ENCODE measurements around the gene RRM2. TPM values are rescaled to one million over a fixed set of nuclear protein-coding genes. Genes with fewer than 3 reads are reported as not detected.

The RRM2 gene
- total and polyA plus RNA-seq, 7 donors, result 0.27 to 9.3 (median 0.96) TPM; not detected in 2

DNA sequence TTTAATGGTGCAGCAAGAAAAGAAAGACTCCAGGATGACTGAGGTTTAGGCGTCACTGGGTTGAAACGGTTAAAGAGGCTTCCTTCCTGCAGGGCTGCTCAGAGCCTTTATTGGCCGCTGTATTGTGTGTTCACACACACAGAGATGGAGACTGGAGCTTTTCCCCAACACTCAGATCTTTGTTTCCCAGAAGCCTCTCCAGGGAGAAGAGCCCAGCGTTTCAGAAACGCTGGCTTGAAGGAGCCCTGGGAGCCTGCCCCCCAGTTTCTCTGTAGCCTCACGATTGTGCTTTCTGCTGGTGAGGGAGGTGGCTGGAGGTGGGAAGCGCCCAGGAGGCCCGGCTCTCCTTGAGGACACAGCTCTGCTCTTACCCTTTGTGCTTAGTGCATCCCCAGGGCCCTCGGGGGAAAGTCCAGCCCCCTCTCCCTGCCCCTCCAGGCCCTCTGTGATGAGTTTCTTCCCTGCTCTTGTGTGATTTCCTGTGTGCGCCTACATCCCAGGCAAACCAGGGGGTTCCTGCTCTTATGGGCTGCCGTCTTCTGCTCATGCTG is 37.1 kb downstream of the RRM2 start:
- no peak overlapping the region for H3K27ac ChIP-seq
- ATAC-seq (no peak), DNase-seq (no peak)
- peaks cover 0 to 5% (median 2%) of the 10 kb centered on the region in 3 donors for H3K27me3 ChIP-seq (ENCODE audit: insufficient read depth in 3 of 3, low read length in 2 of 3)
- no peaks in the 10 kb centered on the region for H3K9me3 ChIP-seq
- no peaks in the 10 kb centered on the region for H3K4me1 ChIP-seq
- TF ChIP-seq, protein P1, sequence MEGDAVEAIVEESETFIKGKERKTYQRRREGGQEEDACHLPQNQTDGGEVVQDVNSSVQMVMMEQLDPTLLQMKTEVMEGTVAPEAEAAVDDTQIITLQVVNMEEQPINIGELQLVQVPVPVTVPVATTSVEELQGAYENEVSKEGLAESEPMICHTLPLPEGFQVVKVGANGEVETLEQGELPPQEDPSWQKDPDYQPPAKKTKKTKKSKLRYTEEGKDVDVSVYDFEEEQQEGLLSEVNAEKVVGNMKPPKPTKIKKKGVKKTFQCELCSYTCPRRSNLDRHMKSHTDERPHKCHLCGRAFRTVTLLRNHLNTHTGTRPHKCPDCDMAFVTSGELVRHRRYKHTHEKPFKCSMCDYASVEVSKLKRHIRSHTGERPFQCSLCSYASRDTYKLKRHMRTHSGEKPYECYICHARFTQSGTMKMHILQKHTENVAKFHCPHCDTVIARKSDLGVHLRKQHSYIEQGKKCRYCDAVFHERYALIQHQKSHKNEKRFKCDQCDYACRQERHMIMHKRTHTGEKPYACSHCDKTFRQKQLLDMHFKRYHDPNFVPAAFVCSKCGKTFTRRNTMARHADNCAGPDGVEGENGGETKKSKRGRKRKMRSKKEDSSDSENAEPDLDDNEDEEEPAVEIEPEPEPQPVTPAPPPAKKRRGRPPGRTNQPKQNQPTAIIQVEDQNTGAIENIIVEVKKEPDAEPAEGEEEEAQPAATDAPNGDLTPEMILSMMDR (IDR thresholded peaks at IDR 0.05), result no peak
- intact Hi-C loops (cut with DNase I), result no loop called here
- WGBS, 3 donors, result 62 to 77% (median 68%) methylated on average over 11 of the region's 11 CpGs
- no peak overlapping the region for H3K4me3 ChIP-seq
- no peaks in the 10 kb centered on the region for H3K36me3 ChIP-seq (ENCODE audit: insufficient read depth in 1 of 2, low read depth in 1 of 2)

DNA sequence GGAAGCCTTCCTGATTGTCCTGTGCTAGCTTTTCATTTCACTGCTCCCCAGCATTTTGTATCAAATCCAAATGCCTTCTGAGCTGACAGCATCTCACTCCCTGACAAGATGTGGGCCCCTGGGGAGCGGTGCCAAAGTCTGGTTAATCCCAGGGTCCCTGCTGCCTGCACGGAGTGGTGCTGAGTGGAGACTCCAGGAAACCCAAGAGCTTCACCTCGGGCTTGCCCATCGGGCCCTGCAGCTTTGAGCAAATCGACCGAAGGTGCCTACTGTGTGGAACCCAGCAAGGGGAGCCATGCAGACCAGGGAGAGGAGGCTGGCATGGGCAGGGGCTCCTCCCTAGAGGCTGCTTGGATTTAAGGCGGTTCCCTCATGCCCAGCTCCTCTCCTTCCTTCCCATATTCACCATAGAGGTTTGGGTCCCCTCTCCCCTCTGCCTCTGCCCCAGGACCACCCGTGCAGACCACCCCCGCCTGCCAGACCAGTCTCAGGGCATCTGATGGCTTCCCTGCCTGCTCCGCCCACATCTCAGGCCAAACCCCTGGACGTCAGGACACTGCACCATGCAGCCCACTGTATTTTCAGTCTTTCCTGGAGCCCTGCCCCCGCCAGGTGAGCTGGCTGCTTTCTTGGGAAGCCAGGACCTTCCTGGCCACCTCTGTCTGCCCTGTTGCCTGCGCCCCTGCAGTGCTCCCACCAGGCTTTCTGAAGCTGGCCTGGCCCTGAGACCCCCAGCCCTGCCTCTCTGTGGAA is 37.8 kb downstream of the RRM2 start:
- DNase-seq, result no peak
- WGBS, 3 donors, result 89 to 95% (median 91%) methylated on average over 13 of the region's 13 CpGs
- intact Hi-C loops (cut with DNase I), result no loop called here

DNA sequence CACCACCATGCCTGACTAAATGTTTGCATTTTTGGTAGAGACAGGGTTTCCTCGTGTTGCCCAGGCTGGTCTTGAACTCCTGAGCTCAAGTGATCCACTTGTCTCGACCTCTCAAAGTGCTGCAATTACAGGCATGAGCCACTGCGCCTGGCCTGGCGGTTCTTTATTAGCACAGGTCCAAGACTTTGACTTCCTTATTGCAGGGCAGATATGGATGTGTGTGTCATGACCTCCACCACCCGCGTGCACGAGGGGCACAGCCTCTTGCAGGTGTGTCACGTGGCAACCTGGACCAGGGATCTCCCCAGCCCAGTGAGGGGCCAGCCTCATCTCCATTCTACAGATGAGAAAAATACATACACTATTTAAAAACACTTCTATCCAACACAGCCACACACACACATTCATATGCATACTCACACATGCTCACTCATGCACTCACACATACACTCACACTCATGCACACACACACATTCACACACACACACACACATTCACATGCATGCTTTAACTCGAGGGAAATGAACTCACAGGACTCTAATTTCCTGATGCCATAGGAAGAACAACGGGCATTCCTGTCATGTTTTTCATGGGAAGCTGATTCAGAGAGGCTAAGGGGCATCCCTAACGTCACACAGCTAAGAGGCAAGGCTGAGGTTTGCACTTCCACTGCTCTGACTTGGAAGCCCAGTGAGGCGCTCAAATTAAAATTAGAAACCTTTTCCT is 38.8 kb downstream of the RRM2 start:
- no peak for ATAC-seq
- no peak for DNase-seq

More for the DNA sequence above, 37.8 kb downstream of the RRM2 start:
- H3K27me3 ChIP-seq (ENCODE audit: insufficient read depth in 3 of 3, low read length in 2 of 3), result peaks cover 0 to 5% (median 2%) of the 10 kb centered on the region in 3 donors
- H3K4me1 ChIP-seq, result no peaks in the 10 kb centered on the region
- no peak overlapping the region for H3K27ac ChIP-seq
- TF ChIP-seq, protein P1 (IDR thresholded peaks at IDR 0.05), result no peak
- no peaks in the 10 kb centered on the region for H3K36me3 ChIP-seq (ENCODE audit: insufficient read depth in 1 of 2, low read depth in 1 of 2)
- no peak overlapping the region for H3K4me3 ChIP-seq
- no peaks in the 10 kb centered on the region for H3K9me3 ChIP-seq
- no peak for ATAC-seq

DNA sequence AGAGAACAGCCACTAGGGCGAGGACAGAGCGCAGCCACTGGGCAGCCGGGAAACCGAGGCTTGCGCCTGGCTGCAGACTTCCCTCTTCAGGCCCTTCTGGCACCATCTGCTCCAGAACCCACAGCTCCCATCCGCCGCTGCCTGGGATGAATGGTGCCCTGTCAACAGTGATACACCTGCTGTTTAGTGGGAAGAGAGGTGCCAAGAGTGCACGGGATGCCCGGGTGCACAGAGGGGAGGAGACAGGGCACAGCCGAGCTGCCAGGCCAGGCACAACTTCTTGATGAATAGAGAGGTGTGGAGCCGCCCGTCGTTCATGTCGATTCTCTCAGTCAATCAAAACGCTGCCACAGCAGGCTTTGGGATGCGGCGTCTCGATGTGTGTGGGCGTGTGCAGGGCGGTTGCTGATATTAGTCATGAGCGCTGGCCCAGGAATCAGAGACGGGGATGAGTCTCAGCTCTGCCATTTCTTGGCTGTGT is 39.5 kb downstream of the RRM2 start:
- TF ChIP-seq, protein P1 (IDR thresholded peaks at IDR 0.05), result no peak
- intact Hi-C loops (cut with DNase I), result no loop called here
- ATAC-seq, result peak in 1 of 4 donors; percentile 29

More for the DNA sequence above, 38.8 kb downstream of the RRM2 start:
- Histone ChIP-seq H3K27me3 (ENCODE audit: insufficient read depth in 3 of 3, low read length in 2 of 3) (peaks cover 0 to 5% (median 2%) of the 10 kb centered on the region in 3 donors), H3K36me3 (ENCODE audit: insufficient read depth in 1 of 2, low read depth in 1 of 2) (no peaks in the 10 kb centered on the region), H3K27ac (no peak overlapping the region), H3K4me1 (no peaks in the 10 kb centered on the region), H3K9me3 (no peaks in the 10 kb centered on the region), H3K4me3 (no peak overlapping the region)
- intact Hi-C loops (cut with DNase I), result no loop called here
- WGBS, 3 donors, result 85 to 87% (median 86%) methylated on average over 12 of the region's 12 CpGs
- TF ChIP-seq, protein P1 (IDR thresholded peaks at IDR 0.05), result no peak

More for the DNA sequence above, 39.5 kb downstream of the RRM2 start:
- DNase-seq, result no peak
- H3K36me3 ChIP-seq (ENCODE audit: insufficient read depth in 1 of 2, low read depth in 1 of 2), result no peaks in the 10 kb centered on the region
- no peaks in the 10 kb centered on the region for H3K4me1 ChIP-seq
- H3K9me3 ChIP-seq, result no peaks in the 10 kb centered on the region
- WGBS, 3 donors, result 71 to 79% (median 73%) methylated on average over 22 of the region's 22 CpGs
- peaks cover 0 to 5% (median 2%) of the 10 kb centered on the region in 3 donors for H3K27me3 ChIP-seq (ENCODE audit: insufficient read depth in 3 of 3, low read length in 2 of 3)
- H3K27ac ChIP-seq, result no peak overlapping the region
- H3K4me3 ChIP-seq, result no peak overlapping the region

Measured in psoas muscle (tissue), 8 donors.